AG10803 (cell line): Measurements from ENCODE around the gene RPS26.
"Not testable (repeated sequence)": the region's sequence is repeated elsewhere in the genome, so short reads cannot be mapped to it uniquely, and the experiment has no call there.

Source experiments
- DNase-seq: peaks from one replicate; pipeline ENCODE4 v3.0.0; 2010; ENCODE audit warnings: low read depth
- H3K4me3 ChIP-seq: 2 replicates; pipeline ENCODE4 v1.5.1; 2011; ENCODE audit warnings: mild to moderate bottlenecking, low read length, control low read depth
- TF ChIP-seq, protein P1 (sequence below): conservative IDR thresholded peaks from 2 replicates; pipeline ENCODE4 v1.5.1; 2011; ENCODE audit warnings: mild to moderate bottlenecking, low read length, control low read depth, inconsistent platforms

Gene RPS26

GRCh38 chr12:56041552-56042429 lies at the start of gene RPS26:
Gene RPS26, plus strand, starts transcription at chr12:56041918. Its CDS starts 249 bp downstream, at chr12:56042167.
- peak within 1 kb of the TSS; percentile 70 for H3K4me3 ChIP-seq
- peak; percentile 99 for DNase-seq
- TF ChIP-seq, protein P1, sequence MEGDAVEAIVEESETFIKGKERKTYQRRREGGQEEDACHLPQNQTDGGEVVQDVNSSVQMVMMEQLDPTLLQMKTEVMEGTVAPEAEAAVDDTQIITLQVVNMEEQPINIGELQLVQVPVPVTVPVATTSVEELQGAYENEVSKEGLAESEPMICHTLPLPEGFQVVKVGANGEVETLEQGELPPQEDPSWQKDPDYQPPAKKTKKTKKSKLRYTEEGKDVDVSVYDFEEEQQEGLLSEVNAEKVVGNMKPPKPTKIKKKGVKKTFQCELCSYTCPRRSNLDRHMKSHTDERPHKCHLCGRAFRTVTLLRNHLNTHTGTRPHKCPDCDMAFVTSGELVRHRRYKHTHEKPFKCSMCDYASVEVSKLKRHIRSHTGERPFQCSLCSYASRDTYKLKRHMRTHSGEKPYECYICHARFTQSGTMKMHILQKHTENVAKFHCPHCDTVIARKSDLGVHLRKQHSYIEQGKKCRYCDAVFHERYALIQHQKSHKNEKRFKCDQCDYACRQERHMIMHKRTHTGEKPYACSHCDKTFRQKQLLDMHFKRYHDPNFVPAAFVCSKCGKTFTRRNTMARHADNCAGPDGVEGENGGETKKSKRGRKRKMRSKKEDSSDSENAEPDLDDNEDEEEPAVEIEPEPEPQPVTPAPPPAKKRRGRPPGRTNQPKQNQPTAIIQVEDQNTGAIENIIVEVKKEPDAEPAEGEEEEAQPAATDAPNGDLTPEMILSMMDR: peak; percentile 35

GRCh38 chr12:55993230-55993853 lies 48.4 kb upstream of the RPS26 start:
- DNase-seq: no peak
- no peak overlapping the region for H3K4me3 ChIP-seq
- TF ChIP-seq, protein P1: no peak

- no peak for DNase-seq
- H3K4me3 ChIP-seq: no peak overlapping the region
- TF ChIP-seq, protein P1: no peak
Measured at GRCh38 chr12:55995366-55995765, 46.4 kb upstream of the RPS26 start.

GRCh38 chr12:55996201-55996714 lies 45.5 kb upstream of the RPS26 start:
- H3K4me3 ChIP-seq: peak overlapping the region; percentile 95
- TF ChIP-seq, protein P1: peak; percentile 86
- peak; percentile 57 for DNase-seq

- TF ChIP-seq, protein P1: no peak
- DNase-seq: peak; percentile 96
- H3K4me3 ChIP-seq: peak within 1 kb of the TSS; percentile 95
Measured at GRCh38 chr12:55996715-55997534, 44.8 kb upstream of the RPS26 start, which contains the start of gene SUOX. Gene SUOX, plus strand, starts transcription at chr12:55997276. Its CDS starts 4,946 bp downstream, at chr12:56002222.

GRCh38 chr12:55997535-55997859 lies 44.2 kb upstream of the RPS26 start:
- DNase-seq: no peak
- peak overlapping the region; percentile 95 for H3K4me3 ChIP-seq
- TF ChIP-seq, protein P1: no peak

GRCh38 chr12:55999522-55999921 lies 42.2 kb upstream of the RPS26 start:
- H3K4me3 ChIP-seq, DNase-seq: not testable (repeated sequence)

DNA sequence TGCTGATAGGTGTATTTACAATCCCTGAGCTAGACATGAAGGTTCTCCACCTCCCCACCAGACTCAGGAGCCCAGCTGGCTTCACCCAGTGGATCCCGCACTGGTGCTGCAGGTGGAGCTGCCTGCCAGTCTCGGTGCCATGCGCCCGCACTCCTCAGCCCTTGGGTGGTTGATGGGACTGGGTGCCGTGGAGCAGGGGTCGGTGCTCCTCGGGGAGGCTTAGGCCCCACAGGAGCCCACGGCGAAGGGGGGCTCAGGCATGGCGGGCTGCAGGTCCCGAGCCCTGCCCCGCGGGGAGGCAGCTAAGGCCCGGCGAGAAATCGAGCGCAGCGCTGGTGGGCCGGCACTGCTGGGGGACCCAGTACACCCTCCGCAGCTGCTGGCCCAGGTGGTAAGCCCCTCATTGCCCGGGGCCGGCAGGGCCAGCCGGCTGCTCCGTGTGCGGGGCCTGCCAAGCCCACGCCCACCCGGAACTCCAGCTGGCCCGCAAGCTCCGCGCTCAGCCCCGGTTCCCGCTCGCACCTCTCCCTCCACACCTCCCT lies 41.6 kb upstream of the RPS26 start:
- DNase-seq, H3K4me3 ChIP-seq: not testable (repeated sequence)
